Astrocyte (in vitro differentiated cells and primary cell): ENCODE results near the gene NPEPL1. TPM values are rescaled to one million over a fixed set of nuclear protein-coding genes. Genes with fewer than 3 reads are reported as not detected.

Experiments used
- DNase-seq: peaks from one replicate; pipeline ENCODE4 v3.0.0-alpha.2; 2010; ENCODE audit warnings: low read depth
- FAIRE-seq: peaks from 2 replicates; lab custom pipeline; 2011; peaks lifted over from hg19 to GRCh38; lab: Jason Lieb, UNC
- H2AFZ ChIP-seq: 2 replicates; pipeline ENCODE4 v1.6.0; 2012; ENCODE audit warnings: low read depth, low read length, inconsistent platforms
- H3K27ac ChIP-seq: 2 replicates; pipeline ENCODE4 v1.5.1; 2011; ENCODE audit warnings: low read depth, low read length, inconsistent platforms
- H3K27me3 ChIP-seq: 2 replicates; pipeline ENCODE4 v1.6.0; 2011; ENCODE audit warnings: low read length, inconsistent platforms; ENCODE audit not compliant: insufficient read depth
- H3K36me3 ChIP-seq: 2 replicates; pipeline ENCODE4 v1.5.1; 2011; ENCODE audit warnings: low read length, inconsistent platforms; ENCODE audit not compliant: insufficient read depth
- H3K4me1 ChIP-seq: 2 replicates; pipeline ENCODE4 v1.5.1; 2011; ENCODE audit warnings: low read length, inconsistent platforms; ENCODE audit not compliant: insufficient read depth
- H3K4me2 ChIP-seq: 2 replicates; pipeline ENCODE4 v1.6.0; 2012; ENCODE audit warnings: low read length, inconsistent platforms
- H3K4me3 ChIP-seq: 2 replicates; pipeline ENCODE4 v1.5.1; 2011; ENCODE audit warnings: low read depth, mild to moderate bottlenecking, low read length, inconsistent platforms; ENCODE audit not compliant: insufficient read depth
- H3K79me2 ChIP-seq: 2 replicates; pipeline ENCODE4 v1.6.0; 2012; ENCODE audit warnings: mild to moderate bottlenecking, low read length, inconsistent platforms; ENCODE audit not compliant: insufficient read depth
- H3K9ac ChIP-seq: 2 replicates; pipeline ENCODE4 v1.6.0; 2012; ENCODE audit warnings: mild to moderate bottlenecking, low read length, inconsistent platforms
- H3K9me3 ChIP-seq: 2 replicates; pipeline ENCODE4 v1.5.1; 2012; ENCODE audit warnings: low read depth, mild to moderate bottlenecking, low read length, inconsistent platforms; ENCODE audit not compliant: insufficient read depth
- H4K20me1 ChIP-seq: 2 replicates; pipeline ENCODE4 v1.6.0; 2012; ENCODE audit warnings: low read length, inconsistent platforms; ENCODE audit not compliant: insufficient read depth
- H3K27ac Mint-ChIP-seq: one replicate; pipeline ENCODE4 v1.8.0; 2021; ENCODE audit warnings: mild to moderate bottlenecking, mixed read lengths; ENCODE audit not compliant: unreplicated experiment
- H3K27me3 Mint-ChIP-seq: one replicate; pipeline ENCODE4 v1.8.0; 2021; ENCODE audit warnings: low read depth, mixed read lengths; ENCODE audit not compliant: unreplicated experiment
- H3K36me3 Mint-ChIP-seq: one replicate; pipeline ENCODE4 v1.8.0; 2021; ENCODE audit warnings: low read depth, mixed read lengths; ENCODE audit not compliant: unreplicated experiment
- H3K4me1 Mint-ChIP-seq: one replicate; pipeline ENCODE4 v1.8.0; 2021; ENCODE audit warnings: low read depth, mixed read lengths; ENCODE audit not compliant: unreplicated experiment
- H3K4me3 Mint-ChIP-seq: one replicate; pipeline ENCODE4 v1.8.0; 2021; ENCODE audit warnings: mild to moderate bottlenecking, moderate library complexity, mixed read lengths; ENCODE audit not compliant: unreplicated experiment
- H3K9me3 Mint-ChIP-seq: one replicate; pipeline ENCODE4 v1.8.0; 2021; ENCODE audit warnings: mild to moderate bottlenecking, mixed read lengths; ENCODE audit not compliant: unreplicated experiment
- EZH2 ChIP-seq: IDR thresholded peaks from 2 replicates; pipeline ENCODE4 v1.6.1; 2012; ENCODE audit warnings: mild to moderate bottlenecking, low read length, inconsistent platforms; ENCODE audit not compliant: insufficient read depth
- total RNA-seq: library from RNA; stranded (reverse); gene quantifications from 2 replicates; pipeline ENCODE4 v1.2.1, GENCODE V29; 2021
- TF ChIP-seq, protein P1 (sequence below): IDR thresholded peaks from 2 replicates; pipeline ENCODE4 v1.5.1; 2011; ENCODE audit warnings: low read depth, mild to moderate bottlenecking, inconsistent platforms, low read length, moderate library complexity; ENCODE audit not compliant: insufficient read depth

Gene NPEPL1
- total RNA-seq, 1 donor from 2014 or later = 27.1 TPM

DNA sequence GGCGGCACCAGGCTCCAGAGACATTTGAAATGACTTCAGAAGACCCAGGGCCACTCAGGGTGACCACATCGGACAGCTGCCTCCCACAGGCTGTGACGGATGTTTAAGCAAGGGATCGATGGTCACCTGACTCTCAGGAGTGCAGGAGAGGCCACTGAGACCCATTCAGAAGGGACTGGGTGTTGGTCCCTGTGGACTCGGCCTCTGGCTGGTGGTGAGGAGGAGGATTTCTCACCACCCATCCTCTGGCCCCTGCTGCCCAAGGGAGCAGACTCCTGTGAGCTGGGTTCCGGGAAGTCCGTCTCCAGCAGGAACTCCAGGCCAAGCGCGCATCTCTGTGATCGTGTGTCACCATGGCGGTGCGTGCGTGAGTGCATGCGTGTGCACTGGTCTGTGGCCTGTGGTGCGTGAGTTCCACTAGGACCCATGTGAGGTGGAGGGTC lies 25.5 kb downstream of the NPEPL1 start:
- peaks cover 3% of the 10 kb centered on the region for H3K36me3 Mint-ChIP-seq
- no peak for DNase-seq
- no peak for TF ChIP-seq EZH2
- TF ChIP-seq, protein P1, sequence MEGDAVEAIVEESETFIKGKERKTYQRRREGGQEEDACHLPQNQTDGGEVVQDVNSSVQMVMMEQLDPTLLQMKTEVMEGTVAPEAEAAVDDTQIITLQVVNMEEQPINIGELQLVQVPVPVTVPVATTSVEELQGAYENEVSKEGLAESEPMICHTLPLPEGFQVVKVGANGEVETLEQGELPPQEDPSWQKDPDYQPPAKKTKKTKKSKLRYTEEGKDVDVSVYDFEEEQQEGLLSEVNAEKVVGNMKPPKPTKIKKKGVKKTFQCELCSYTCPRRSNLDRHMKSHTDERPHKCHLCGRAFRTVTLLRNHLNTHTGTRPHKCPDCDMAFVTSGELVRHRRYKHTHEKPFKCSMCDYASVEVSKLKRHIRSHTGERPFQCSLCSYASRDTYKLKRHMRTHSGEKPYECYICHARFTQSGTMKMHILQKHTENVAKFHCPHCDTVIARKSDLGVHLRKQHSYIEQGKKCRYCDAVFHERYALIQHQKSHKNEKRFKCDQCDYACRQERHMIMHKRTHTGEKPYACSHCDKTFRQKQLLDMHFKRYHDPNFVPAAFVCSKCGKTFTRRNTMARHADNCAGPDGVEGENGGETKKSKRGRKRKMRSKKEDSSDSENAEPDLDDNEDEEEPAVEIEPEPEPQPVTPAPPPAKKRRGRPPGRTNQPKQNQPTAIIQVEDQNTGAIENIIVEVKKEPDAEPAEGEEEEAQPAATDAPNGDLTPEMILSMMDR = no peak

DNA sequence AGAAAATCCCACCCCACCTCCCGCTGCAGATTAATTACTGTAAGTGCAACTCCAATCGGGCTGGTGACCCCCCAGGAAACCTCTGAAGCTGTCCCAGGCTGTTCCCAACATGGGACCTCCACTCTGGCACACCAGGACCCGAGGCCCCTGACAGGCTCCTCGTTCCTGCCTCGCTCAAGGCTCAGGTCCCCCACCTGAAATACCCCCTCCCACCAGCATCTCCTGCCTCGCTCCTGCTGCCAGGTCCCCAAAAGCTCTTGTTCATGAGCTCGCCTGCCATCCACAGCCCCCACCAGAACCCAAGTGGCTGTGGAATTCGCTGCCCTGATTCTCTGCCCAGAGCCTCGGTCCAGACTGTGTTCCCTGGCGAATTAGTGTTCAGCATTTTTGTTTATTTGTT lies 26.1 kb downstream of the NPEPL1 start:
- Histone ChIP-seq H3K9me3 (no peaks in the 10 kb centered on the region), H3K79me2 (no peaks in the 10 kb centered on the region), H3K4me3 (no peak overlapping the region), H3K27me3 (peaks cover 17% of the 10 kb centered on the region), H3K36me3 (no peaks in the 10 kb centered on the region), H3K4me2 (no peak overlapping the region), H3K27ac (no peak overlapping the region), H2AFZ (no peak overlapping the region), H3K9ac (no peak overlapping the region), H4K20me1 (no peaks in the 10 kb centered on the region), H3K4me1 (no peaks in the 10 kb centered on the region)
- no peak overlapping the region for H3K4me3 Mint-ChIP-seq
- TF ChIP-seq EZH2 = no peak
- H3K4me1 Mint-ChIP-seq = no peaks in the 10 kb centered on the region
- no peak overlapping the region for H3K27ac Mint-ChIP-seq
- H3K27me3 Mint-ChIP-seq = peaks cover 31% of the 10 kb centered on the region
- peaks cover 8% of the 10 kb centered on the region for H3K9me3 Mint-ChIP-seq
- FAIRE-seq (no peak), DNase-seq (no peak)
- H3K36me3 Mint-ChIP-seq = peaks cover 3% of the 10 kb centered on the region

More for the DNA sequence above, 25.5 kb downstream of the NPEPL1 start:
- no peak overlapping the region for H3K27ac Mint-ChIP-seq
- H3K9ac ChIP-seq = no peak overlapping the region
- H3K4me1 ChIP-seq = no peaks in the 10 kb centered on the region
- H3K4me3 Mint-ChIP-seq = no peak overlapping the region
- FAIRE-seq = no peak
- no peak overlapping the region for H3K27ac ChIP-seq
- no peaks in the 10 kb centered on the region for H4K20me1 ChIP-seq
- H3K9me3 Mint-ChIP-seq = peaks cover 6% of the 10 kb centered on the region
- no peaks in the 10 kb centered on the region for H3K9me3 ChIP-seq
- no peaks in the 10 kb centered on the region for H3K4me1 Mint-ChIP-seq
- no peak overlapping the region for H3K4me3 ChIP-seq
- H3K36me3 ChIP-seq = no peaks in the 10 kb centered on the region
- no peaks in the 10 kb centered on the region for H3K79me2 ChIP-seq
- H2AFZ ChIP-seq = no peak overlapping the region
- H3K4me2 ChIP-seq = no peak overlapping the region
- peaks cover 11% of the 10 kb centered on the region for H3K27me3 ChIP-seq
- H3K27me3 Mint-ChIP-seq = peaks cover 25% of the 10 kb centered on the region

DNA sequence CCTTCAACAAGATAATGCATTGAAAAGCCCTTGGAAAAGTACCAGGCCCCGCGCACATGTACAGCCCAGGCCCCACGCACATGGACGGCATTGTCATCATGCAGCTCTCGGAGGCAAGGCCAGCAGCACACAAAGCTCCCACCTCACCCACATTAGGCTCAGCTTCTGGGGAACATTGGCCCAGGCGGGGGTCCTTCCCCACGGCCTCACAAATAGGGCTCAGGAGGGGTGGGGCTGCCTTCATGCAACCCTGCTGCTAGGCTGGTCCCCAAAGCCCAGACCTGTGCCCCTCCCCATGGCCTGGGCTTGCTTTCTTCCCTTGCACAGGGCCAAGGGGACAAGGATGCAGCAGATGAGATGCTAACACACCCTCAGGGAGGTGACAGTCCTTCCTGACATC lies 26.7 kb downstream of the NPEPL1 start:
- Mint-ChIP-seq H3K9me3 (peaks cover 8% of the 10 kb centered on the region), H3K27me3 (peaks cover 33% of the 10 kb centered on the region), H3K4me1 (no peaks in the 10 kb centered on the region), H3K36me3 (peaks cover 3% of the 10 kb centered on the region), H3K27ac (no peak overlapping the region), H3K4me3 (no peak overlapping the region)
- Histone ChIP-seq H3K4me1 (no peaks in the 10 kb centered on the region), H3K36me3 (no peaks in the 10 kb centered on the region), H3K4me3 (no peak overlapping the region), H3K27ac (no peak overlapping the region), H3K79me2 (no peaks in the 10 kb centered on the region), H4K20me1 (no peaks in the 10 kb centered on the region), H2AFZ (no peak overlapping the region), H3K27me3 (peaks cover 17% of the 10 kb centered on the region), H3K4me2 (no peak overlapping the region), H3K9ac (no peak overlapping the region), H3K9me3 (no peaks in the 10 kb centered on the region)
- TF ChIP-seq EZH2 = no peak
- TF ChIP-seq, protein P1 = no peak
- DNase-seq (no peak), FAIRE-seq (no peak)
